IMR-90 (cell line): ENCODE results near the gene COA1.

Source experiments
- CEBPB ChIP-seq: IDR thresholded peaks from 2 replicates; pipeline ENCODE4 v1.6.1; 2012; ENCODE audit warnings: low read depth, low read length, improper control_type of control experiment
- CTCF ChIP-seq: conservative IDR thresholded peaks from 2 replicates; pipeline ENCODE4 v1.5.1; 2012; ENCODE audit warnings: mild to moderate bottlenecking, low read depth, low read length, improper control_type of control experiment

- no peak for TF ChIP-seq CTCF
- TF ChIP-seq CEBPB = no peak
Measured at GRCh38 chr7:43647339-43647672, 82.0 kb downstream of the COA1 start.
